NOMO-1 treated with DMSO at 0.1 percent for 48 hours (cell line): Measurements from ENCODE around the gene LIF.
A peak's percentile ranks its signal among the peaks of the same experiment; 100 is the strongest.
"Not testable (repeated sequence)": the region's sequence is repeated elsewhere in the genome, so short reads cannot be mapped to it uniquely, and the experiment has no call there.

Experiments
- DNase-seq: peaks from one replicate; lab custom pipeline; 2025; ENCODE audit not compliant: unreplicated experiment; lab: John Stamatoyannopoulos, UW

Gene LIF

GRCh38 chr22:30212363-30212995, 34.1 kb downstream of the LIF start:
- DNase-seq, result peak; percentile 79

GRCh38 chr22:30211124-30211820, 35.3 kb downstream of the LIF start:
- DNase-seq, result no peak

GRCh38 chr22:30210235-30210909, 36.2 kb downstream of the LIF start:
- no peak for DNase-seq

- no peak for DNase-seq
Observed at GRCh38 chr22:30209642-30210041, 36.9 kb downstream of the LIF start.

GRCh38 chr22:30208631-30209603, 37.6 kb downstream of the LIF start:
- DNase-seq, result no peak

- DNase-seq, result no peak
Observed at GRCh38 chr22:30206944-30207343, 39.6 kb downstream of the LIF start.

- peak; percentile 84 for DNase-seq
Observed at GRCh38 chr22:30205281-30206115, 41.1 kb downstream of the LIF start.

- no peak for DNase-seq
Observed at GRCh38 chr22:30204742-30205111, 41.8 kb downstream of the LIF start.

GRCh38 chr22:30204015-30204741, 42.4 kb downstream of the LIF start:
- DNase-seq, result no peak

- no peak for DNase-seq
Observed at GRCh38 chr22:30202531-30203006, 44.0 kb downstream of the LIF start.

- no peak for DNase-seq
Observed at GRCh38 chr22:30201945-30202344, 44.6 kb downstream of the LIF start.

GRCh38 chr22:30200905-30201304, 45.7 kb downstream of the LIF start:
- DNase-seq, result not testable (repeated sequence)

- DNase-seq, result no peak
Observed at GRCh38 chr22:30198921-30199320, 47.6 kb downstream of the LIF start.

- peak; percentile 30 for DNase-seq
Observed at GRCh38 chr22:30198152-30198825, 48.3 kb downstream of the LIF start.

- DNase-seq, result no peak
Observed at GRCh38 chr22:30197389-30197788, 49.2 kb downstream of the LIF start.

- no peak for DNase-seq
Observed at GRCh38 chr22:30196880-30197336, 49.7 kb downstream of the LIF start.

- DNase-seq, result peak; percentile 98
Observed at GRCh38 chr22:30196141-30196879, 50.2 kb downstream of the LIF start.
